ENCODE data around the gene WRNIP1. TPM values are rescaled to one million over a fixed set of nuclear protein-coding genes. Genes with fewer than 3 reads are reported as not detected.

WRNIP1 gene
- total and polyA plus RNA-seq, 7 donors: 26.5 to 73.9 (median 48.9) TPM

DNA sequence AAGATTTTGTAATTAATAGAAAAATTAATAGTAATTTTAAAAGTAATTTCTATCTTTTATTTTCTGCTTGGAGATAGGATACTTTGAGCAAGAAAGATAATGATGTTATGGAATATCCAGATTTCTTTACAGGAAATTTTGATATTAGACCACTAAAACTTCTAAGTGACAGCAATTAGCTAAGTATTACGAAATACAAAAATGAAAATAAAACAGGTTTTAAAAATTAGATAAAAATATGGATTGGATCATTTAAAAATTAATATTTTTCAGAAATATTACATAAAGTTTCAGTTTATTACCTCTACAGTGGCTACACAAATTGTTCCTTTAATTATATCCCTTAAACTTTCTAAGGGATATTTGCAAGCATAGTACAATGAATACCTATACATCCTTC, 10.3 kb upstream of the WRNIP1 start:
- Histone ChIP-seq H3K4me1 (peaks cover 41% of the 10 kb centered on the region), H3K9me3 (no peaks in the 10 kb centered on the region), H3K27me3 (ENCODE audit: insufficient read depth in 3 of 3, low read length in 2 of 3) (no peaks in the 10 kb centered on the region), H3K27ac (peak overlapping the region; percentile 80), H3K36me3 (ENCODE audit: insufficient read depth in 1 of 2, low read depth in 1 of 2) (no peaks in the 10 kb centered on the region), H3K4me3 (no peak overlapping the region)
- DNase-seq: no peak
- intact Hi-C loops (cut with DNase I): no loop called here
- ATAC-seq: no peak
- TF ChIP-seq, protein P1, sequence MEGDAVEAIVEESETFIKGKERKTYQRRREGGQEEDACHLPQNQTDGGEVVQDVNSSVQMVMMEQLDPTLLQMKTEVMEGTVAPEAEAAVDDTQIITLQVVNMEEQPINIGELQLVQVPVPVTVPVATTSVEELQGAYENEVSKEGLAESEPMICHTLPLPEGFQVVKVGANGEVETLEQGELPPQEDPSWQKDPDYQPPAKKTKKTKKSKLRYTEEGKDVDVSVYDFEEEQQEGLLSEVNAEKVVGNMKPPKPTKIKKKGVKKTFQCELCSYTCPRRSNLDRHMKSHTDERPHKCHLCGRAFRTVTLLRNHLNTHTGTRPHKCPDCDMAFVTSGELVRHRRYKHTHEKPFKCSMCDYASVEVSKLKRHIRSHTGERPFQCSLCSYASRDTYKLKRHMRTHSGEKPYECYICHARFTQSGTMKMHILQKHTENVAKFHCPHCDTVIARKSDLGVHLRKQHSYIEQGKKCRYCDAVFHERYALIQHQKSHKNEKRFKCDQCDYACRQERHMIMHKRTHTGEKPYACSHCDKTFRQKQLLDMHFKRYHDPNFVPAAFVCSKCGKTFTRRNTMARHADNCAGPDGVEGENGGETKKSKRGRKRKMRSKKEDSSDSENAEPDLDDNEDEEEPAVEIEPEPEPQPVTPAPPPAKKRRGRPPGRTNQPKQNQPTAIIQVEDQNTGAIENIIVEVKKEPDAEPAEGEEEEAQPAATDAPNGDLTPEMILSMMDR (IDR thresholded peaks at IDR 0.05): no peak
- WGBS, 3 donors: 86 to 96% (median 91%) methylated on average over 1 of the region's 1 CpG

DNA sequence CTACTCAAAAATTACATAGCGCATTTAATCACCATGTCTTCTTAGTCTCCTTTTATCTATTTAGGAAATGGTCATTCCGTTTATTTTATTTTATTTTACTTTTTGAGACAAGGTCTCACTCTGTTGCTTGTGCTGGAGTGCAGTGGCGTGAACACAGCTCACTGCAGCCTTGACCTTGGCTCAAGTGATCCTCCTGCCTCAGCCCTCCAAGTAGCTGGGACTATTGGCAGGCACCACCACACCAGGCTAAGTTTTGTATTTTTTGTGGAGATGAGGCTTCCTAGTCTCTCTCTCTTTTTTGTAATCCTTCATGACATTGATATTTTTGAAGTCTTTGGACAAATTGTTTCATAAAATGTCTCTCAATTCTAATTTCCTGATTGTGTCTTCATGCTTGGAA, 9.7 kb upstream of the WRNIP1 start:
- TF ChIP-seq, protein P1 (IDR thresholded peaks at IDR 0.05): no peak
- 61 to 94% (median 72%) methylated on average over 3 of the region's 3 CpGs for WGBS, 3 donors
- intact Hi-C loops (cut with DNase I): no loop called here
- no peaks in the 10 kb centered on the region for H3K9me3 ChIP-seq
- no peak overlapping the region for H3K4me3 ChIP-seq
- no peaks in the 10 kb centered on the region for H3K27me3 ChIP-seq (ENCODE audit: insufficient read depth in 3 of 3, low read length in 2 of 3)
- no peaks in the 10 kb centered on the region for H3K36me3 ChIP-seq (ENCODE audit: insufficient read depth in 1 of 2, low read depth in 1 of 2)
- DNase-seq (no peak), ATAC-seq (no peak)
- H3K27ac ChIP-seq: peak overlapping the region; percentile 80
- peaks cover 39% of the 10 kb centered on the region for H3K4me1 ChIP-seq

DNA sequence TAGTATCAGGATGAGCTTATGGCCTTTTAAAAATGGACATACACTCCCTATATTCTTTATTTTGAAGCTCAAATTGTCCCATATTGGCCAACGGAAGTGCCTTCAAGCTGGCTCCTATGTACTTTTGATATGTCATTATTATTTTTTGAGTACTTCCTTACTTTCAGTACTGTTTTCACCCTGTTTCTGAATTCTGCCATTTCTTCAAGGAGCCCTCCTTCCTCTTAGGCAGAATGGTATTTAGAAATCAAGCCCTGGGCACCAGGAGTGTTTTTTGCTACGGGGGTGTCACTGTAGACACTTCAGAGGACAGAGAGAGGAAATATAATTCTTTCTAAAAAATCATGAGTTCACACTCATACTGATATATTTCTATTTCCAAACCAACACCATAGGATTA, 9.0 kb upstream of the WRNIP1 start:
- no peak for ATAC-seq

DNA sequence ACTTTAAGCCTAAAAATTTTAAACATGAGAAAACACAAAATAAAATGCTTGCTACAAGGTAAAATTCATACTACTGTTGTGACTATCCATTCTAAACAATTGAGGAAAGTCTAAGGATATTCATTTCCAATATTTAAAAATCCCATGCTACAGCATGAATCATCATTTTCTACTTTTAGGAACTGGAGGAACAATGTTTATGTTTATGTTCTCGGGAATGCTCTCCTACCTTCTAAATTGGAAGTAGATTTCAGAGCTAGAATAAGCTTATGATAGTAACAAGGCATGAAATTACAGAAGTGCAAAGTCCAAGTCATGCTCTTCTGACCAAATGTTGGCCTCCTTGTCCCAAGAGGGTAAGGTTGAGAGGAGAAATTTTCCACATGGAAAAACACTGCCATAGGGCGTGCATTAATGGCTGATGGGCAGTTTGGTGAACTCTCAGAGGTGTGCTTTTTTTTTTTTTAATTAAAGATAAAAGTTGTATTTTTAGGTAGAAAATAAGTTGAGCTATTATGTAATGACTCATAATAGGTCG, 8.4 kb upstream of the WRNIP1 start:
- DNase-seq (no peak), ATAC-seq (peak in 2 of 4 donors; percentile 57 to 59)
- Histone ChIP-seq H3K4me1 (peaks cover 37% of the 10 kb centered on the region), H3K4me3 (peak overlapping the region; percentile 2), H3K27me3 (ENCODE audit: insufficient read depth in 3 of 3, low read length in 2 of 3) (no peaks in the 10 kb centered on the region), H3K36me3 (ENCODE audit: insufficient read depth in 1 of 2, low read depth in 1 of 2) (no peaks in the 10 kb centered on the region), H3K27ac (peak overlapping the region; percentile 80), H3K9me3 (no peaks in the 10 kb centered on the region)
- 34 to 58% (median 45%) methylated on average over 3 of the region's 3 CpGs for WGBS, 3 donors
- intact Hi-C loops (cut with DNase I): no loop called here
- TF ChIP-seq, protein P1 (IDR thresholded peaks at IDR 0.05): no peak

More for the DNA sequence above, 9.0 kb upstream of the WRNIP1 start:
- intact Hi-C loops (cut with DNase I): no loop called here
- Histone ChIP-seq H3K9me3 (no peaks in the 10 kb centered on the region), H3K27ac (peak overlapping the region; percentile 80), H3K4me3 (peak overlapping the region; percentile 2), H3K36me3 (ENCODE audit: insufficient read depth in 1 of 2, low read depth in 1 of 2) (no peaks in the 10 kb centered on the region), H3K4me1 (peaks cover 37% of the 10 kb centered on the region), H3K27me3 (ENCODE audit: insufficient read depth in 3 of 3, low read length in 2 of 3) (no peaks in the 10 kb centered on the region)
- TF ChIP-seq, protein P1 (IDR thresholded peaks at IDR 0.05): no peak
- DNase-seq: no peak
- 42 to 75% (median 46%) methylated on average over 2 of the region's 2 CpGs for whole genome bisulfite sequencing, 3 donors

DNA sequence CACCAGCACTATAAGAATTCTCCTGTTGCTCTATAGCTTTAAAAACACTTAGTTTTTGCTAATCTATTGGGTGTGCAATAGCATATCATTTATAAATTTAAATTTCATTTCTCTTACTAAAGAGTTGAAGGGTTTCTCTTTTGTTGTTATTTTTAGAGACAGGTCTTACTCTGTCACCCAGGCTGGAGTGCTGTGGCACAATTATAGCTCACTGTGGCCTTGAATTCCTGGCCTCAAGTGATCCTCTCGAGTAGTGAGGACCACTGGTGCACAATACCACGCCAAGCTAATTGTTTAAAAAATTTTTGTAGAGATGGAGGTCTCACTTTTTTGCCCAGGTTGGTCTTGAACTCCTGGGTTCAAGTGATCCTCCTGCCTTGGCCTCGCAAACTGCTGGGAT, 6.2 kb upstream of the WRNIP1 start:
- WGBS, 3 donors: 58 to 66% (median 65%) methylated on average over 3 of the region's 3 CpGs
- H3K36me3 ChIP-seq (ENCODE audit: insufficient read depth in 1 of 2, low read depth in 1 of 2): no peaks in the 10 kb centered on the region
- H3K4me3 ChIP-seq: no peak overlapping the region
- DNase-seq (no peak), ATAC-seq (no peak)
- H3K27me3 ChIP-seq (ENCODE audit: insufficient read depth in 3 of 3, low read length in 2 of 3): no peaks in the 10 kb centered on the region
- intact Hi-C loops (cut with DNase I): no loop called here
- peaks cover 37% of the 10 kb centered on the region for H3K4me1 ChIP-seq
- H3K27ac ChIP-seq: no peak overlapping the region
- TF ChIP-seq, protein P1 (IDR thresholded peaks at IDR 0.05): no peak
- H3K9me3 ChIP-seq: no peaks in the 10 kb centered on the region
